ENCODE data around the gene HOMER2.

- no peak for TF ChIP-seq CTCF (conservative IDR thresholded peaks at IDR 0.05; ENCODE audit: low read depth, low read length)
- no peak for TF ChIP-seq EZH2phosphoT487 (IDR thresholded peaks at IDR 0.05; ENCODE audit: borderline replicate concordance, low read length)
These were observed 9.8 kb downstream of the HOMER2 start for GRCh38 chr15:82942691-82943090.

All from PC-3 (cell line).